ENCODE results near the gene ALLC.

DNA sequence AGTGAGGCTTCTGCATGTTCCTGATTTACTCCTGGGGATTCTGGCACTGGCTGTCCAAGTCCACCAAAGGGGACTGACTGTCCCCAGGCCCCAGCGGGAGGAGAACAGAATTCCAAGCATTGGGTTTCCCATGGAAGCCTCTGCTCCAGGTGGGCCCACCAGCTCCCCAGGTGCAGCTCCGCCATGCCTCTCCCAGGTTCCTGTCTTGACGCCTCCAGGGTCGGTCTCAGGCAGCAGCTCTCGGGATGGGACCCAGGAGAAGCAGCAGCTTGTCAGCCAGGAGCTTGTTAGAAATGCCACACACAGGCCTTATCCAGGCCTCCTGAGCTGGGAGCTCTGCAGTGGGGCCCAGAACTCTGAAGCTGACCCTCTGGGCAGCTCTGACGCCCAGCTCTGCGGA, 93.3 kb downstream of the ALLC start:
- TF ChIP-seq TAF1 (IDR thresholded peaks at IDR 0.05; ENCODE audit: borderline replicate concordance, insufficient read depth, low read length) = no peak
- no peak for TF ChIP-seq POLR2AphosphoS5 (IDR thresholded peaks at IDR 0.05; ENCODE audit: low read depth, low read length)
